Heart left ventricle (tissue), 16 donors: ENCODE measurements around the gene BRPF1. TPM values are rescaled to one million over a fixed set of nuclear protein-coding genes. Genes with fewer than 3 reads are reported as not detected.

Experiments
- ATAC-seq, 4 donors: fragments of 200-7000 bp; cut with Tn5 transposase; one replicate each; pipeline ENCODE4 v1.9.1; 2020 to 2022; ENCODE audit warnings: moderate library complexity in 4 of 4, mild to moderate bottlenecking in 3 of 4, moderate number of reproducible peaks in 1 of 4
- DNase-seq, 5 donors: peaks; one replicate each; pipeline ENCODE4 v3.0.0-alpha.2; 2020
- H3K27ac ChIP-seq, 12 donors: fragments of 200-600 bp; sonication (generic) in 4 of 12; one replicate each; pipeline versions ENCODE4 v1.5.0 to v1.8.0; 2016 to 2022; ENCODE audit warnings: mild to moderate bottlenecking in 2 of 12
- H3K27me3 ChIP-seq, 9 donors: fragments of 200-600 bp; sonication (generic) in 2 of 9; one replicate each; pipeline versions ENCODE4 v1.5.1 to v1.8.0; 2016 to 2022; ENCODE audit warnings: mild to moderate bottlenecking in 3 of 9
- H3K36me3 ChIP-seq, 9 donors: fragments of 200-600 bp; sonication (generic) in 2 of 9; one replicate each; pipeline versions ENCODE4 v1.5.0 to v1.8.0; 2018 to 2022; ENCODE audit warnings: mild to moderate bottlenecking in 2 of 9
- H3K4me1 ChIP-seq, 12 donors: fragments of 200-600 bp; sonication (generic) in 4 of 12; one replicate each; pipeline versions ENCODE4 v1.5.0 to v1.8.0; 2016 to 2022; ENCODE audit warnings: mild to moderate bottlenecking in 3 of 12
- H3K4me3 ChIP-seq, 12 donors: fragments of 200-600 bp; sonication (generic) in 4 of 12; one replicate each; pipeline versions ENCODE4 v1.5.0 to v1.8.0; 2017 to 2022; ENCODE audit warnings: mild to moderate bottlenecking in 9 of 12, moderate library complexity in 4 of 12
- H3K9me3 ChIP-seq, 12 donors: fragments of 200-600 bp; sonication (generic) in 4 of 12; one replicate each; pipeline versions ENCODE4 v1.5.0 to v1.8.0; 2016 to 2022; ENCODE audit warnings: mild to moderate bottlenecking in 1 of 12
- POLR2A ChIP-seq, 2 donors: fragments of 450-650 bp; IDR thresholded peaks; one replicate each; pipeline ENCODE4 v1.6.1; 2017; ENCODE audit warnings: antibody characterized with exemption in 2 of 2, mild to moderate bottlenecking in 2 of 2, moderate library complexity in 2 of 2
- WGBS, 4 donors: extraction: QIAGEN DNeasy Blood & Tissue Kit in 2 of 4; methylation state at CpG; one replicate each; pipeline versions ENCODE4 v1.1.5 to v1.1.7; 2013 to 2018; 5-methylcytosine and 5-hydroxymethylcytosine counted together
- intact Hi-C, 10 donors: fragments of 100-400 bp; cut with DNase I; formaldehyde crosslinking; loops; one replicate each; pipeline versions ENCODE4 v1.11.1 to v1.14.2; 2022
- polyA plus RNA-seq, 2 donors: library from polyadenylated mRNA; stranded (reverse); fragments of 200-250 nt; gene quantifications; one replicate each; pipeline ENCODE4 v1.2.3, GENCODE V29; 2013
- total RNA-seq, 9 donors: library from RNA; depleted of rRNA in 2 of 9; stranded (reverse); fragments of >200 nt in 2 of 9; fragmentation: NEBNext Ultra II Directional in 3 of 9; extraction: Animal tissue kit (Norgen Biotek cat#: 25700) in 3 of 9; gene quantifications; one replicate each; pipeline versions ENCODE4 v1.1.0 to v1.2.4, GENCODE V29; 2016 to 2023
- TF ChIP-seq, protein P1 (sequence below), 12 donors: fragments of 200-600 bp; sonication (generic) in 4 of 12; IDR thresholded peaks; one replicate each; pipeline versions ENCODE4 v1.5.0 to v1.8.0; 2018 to 2022; ENCODE audit warnings: antibody characterized with exemption in 12 of 12, mild to moderate bottlenecking in 5 of 12
- donor health status: ischemic (EF 13 %, LVEDD 7.1; RV severe dilation, severe dysfunction).
- donor health status: healthy with polysubstance abuse.
- donor health status: DM: no; HTN: yes; CAD: no.
- donor health status: DM: no; HTN: no; CAD: no.
- donor health status: ischemic (EF 25% LVEDD 6.9; RV normal size, moderate dysfunction).
- donor health status: ischemic (EF 25% LVEDD 5.7; RV mildly dilated, moderate dysfunction).
- donor health status: healthy.
- donor health status: DM: yes; HTN: yes; CAD: no.
- donor health status: ischemic (EF 35%, LVEDD 5.7; RV mildly dilated, moderate dysfunction).
- donor health status: nonischemic (EF 11% LVEDD 7.7; RV severe dilation, severe dysfunction).
- donor health status: DM: yes; HTN: yes; CAD: no.
- donor health status: PGD.
- donor health status: ischemic (EF 29% LVEDD 5.4; RV normal size, mild dysfunction).
- donor health status: nonischemic (EF 23%, LVEDD 6.1; RV moderate dilation, normal function).

The BRPF1 gene
- total and polyA plus RNA-seq, 11 donors = 5.5 to 17.8 (median 10.6) TPM

DNA sequence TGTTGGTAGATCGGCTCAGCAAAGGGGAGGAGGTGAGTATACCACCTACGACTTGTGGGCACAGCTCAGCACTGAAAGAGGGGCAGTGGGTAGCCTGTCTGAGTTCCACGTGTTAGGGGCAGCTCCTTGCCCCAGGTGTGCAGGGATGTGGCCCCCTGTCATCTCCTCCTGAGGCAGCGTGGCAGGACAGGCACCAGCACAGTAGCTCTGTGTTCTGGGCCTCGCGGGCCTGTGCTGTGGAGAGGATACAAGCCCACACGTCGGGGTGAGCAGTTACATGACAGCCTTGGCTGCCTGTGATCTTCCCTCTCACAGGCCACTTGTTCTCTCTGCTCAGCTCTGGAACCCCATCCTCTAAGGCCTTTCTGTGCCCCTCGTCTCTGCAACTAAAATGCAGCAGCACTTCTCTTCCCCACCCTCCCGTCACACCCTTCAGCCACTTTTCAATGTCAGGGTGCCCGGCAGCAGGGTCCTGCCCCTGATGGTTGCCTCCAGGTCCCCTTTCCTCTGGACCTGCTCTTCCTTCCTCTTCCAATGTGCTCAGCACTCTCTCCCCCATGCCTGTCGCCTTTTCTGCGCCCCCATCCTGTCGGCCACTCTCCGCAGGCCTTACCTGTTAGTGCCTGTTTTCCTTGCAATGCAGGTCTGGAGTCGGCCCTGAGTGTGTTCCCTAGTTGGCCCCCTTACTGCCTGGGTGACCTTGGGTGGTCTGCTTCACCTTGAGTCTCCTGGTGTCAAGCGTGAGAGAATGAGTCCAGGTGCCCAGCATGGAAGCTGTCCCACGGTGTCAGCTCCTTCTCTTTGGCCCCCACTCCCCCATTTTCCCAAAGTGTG, 46.1 kb upstream of the BRPF1 start:
- WGBS, 4 donors = 89 to 91% (median 90%) methylated on average over 15 to 18 of the region's 18 CpGs
- no peak for DNase-seq
- no peaks in the 10 kb centered on the region for H3K27me3 ChIP-seq
- H3K4me1 ChIP-seq = peaks cover 0 to 12% (median 1%) of the 10 kb centered on the region in 12 donors
- no peak overlapping the region for H3K4me3 ChIP-seq
- H3K36me3 ChIP-seq = peaks cover 2 to 100% (median 100%) of the 10 kb centered on the region in 9 donors
- intact Hi-C loops = no loop called here
- H3K9me3 ChIP-seq = no peaks in the 10 kb centered on the region
- no peak for ATAC-seq
- TF ChIP-seq, protein P1, sequence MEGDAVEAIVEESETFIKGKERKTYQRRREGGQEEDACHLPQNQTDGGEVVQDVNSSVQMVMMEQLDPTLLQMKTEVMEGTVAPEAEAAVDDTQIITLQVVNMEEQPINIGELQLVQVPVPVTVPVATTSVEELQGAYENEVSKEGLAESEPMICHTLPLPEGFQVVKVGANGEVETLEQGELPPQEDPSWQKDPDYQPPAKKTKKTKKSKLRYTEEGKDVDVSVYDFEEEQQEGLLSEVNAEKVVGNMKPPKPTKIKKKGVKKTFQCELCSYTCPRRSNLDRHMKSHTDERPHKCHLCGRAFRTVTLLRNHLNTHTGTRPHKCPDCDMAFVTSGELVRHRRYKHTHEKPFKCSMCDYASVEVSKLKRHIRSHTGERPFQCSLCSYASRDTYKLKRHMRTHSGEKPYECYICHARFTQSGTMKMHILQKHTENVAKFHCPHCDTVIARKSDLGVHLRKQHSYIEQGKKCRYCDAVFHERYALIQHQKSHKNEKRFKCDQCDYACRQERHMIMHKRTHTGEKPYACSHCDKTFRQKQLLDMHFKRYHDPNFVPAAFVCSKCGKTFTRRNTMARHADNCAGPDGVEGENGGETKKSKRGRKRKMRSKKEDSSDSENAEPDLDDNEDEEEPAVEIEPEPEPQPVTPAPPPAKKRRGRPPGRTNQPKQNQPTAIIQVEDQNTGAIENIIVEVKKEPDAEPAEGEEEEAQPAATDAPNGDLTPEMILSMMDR (IDR thresholded peaks at IDR 0.05) = no peak
- no peak for TF ChIP-seq POLR2A (IDR thresholded peaks at IDR 0.05)
- H3K27ac ChIP-seq = no peak overlapping the region

DNA sequence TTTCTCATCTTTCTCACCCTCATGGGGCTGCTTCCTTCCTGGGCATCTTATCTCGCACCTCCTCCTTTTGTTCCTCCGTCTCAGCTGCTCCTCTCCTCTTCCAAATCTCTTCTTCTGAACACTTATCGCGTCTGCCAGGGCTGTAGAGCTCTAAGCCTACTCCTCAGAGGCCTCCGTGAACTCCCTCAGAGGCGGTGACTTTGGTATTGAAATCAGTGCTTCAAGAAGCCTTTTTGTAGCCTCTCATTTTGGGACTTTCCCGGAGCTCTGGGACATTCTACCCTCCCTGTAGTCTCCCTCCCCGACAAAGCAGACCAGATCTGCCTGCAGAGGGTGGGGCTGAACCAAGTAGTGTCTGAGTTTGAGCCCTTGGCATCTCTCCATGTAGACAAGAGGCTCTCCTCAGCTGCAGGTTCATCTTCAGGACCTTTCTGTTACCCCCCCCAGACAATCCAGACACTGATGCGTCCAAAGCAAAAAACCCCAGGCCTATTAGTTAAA, 45.4 kb upstream of the BRPF1 start:
- H3K27ac ChIP-seq = no peak overlapping the region
- H3K9me3 ChIP-seq = no peaks in the 10 kb centered on the region
- intact Hi-C loops = no loop called here
- ATAC-seq = no peak
- H3K36me3 ChIP-seq = peaks cover 2 to 100% (median 99%) of the 10 kb centered on the region in 9 donors
- no peak overlapping the region for H3K4me3 ChIP-seq
- 84 to 93% (median 89%) methylated on average over 9 of the region's 9 CpGs for WGBS, 4 donors
- no peaks in the 10 kb centered on the region for H3K27me3 ChIP-seq
- TF ChIP-seq, protein P1 (IDR thresholded peaks at IDR 0.05) = no peak
- no peak for TF ChIP-seq POLR2A (IDR thresholded peaks at IDR 0.05)
- peaks cover 0 to 15% (median 3%) of the 10 kb centered on the region in 12 donors for H3K4me1 ChIP-seq
- DNase-seq = no peak

- Histone ChIP-seq H3K27me3 (no peaks in the 10 kb centered on the region), H3K9me3 (no peaks in the 10 kb centered on the region), H3K4me1 (peaks cover 0 to 15% (median 3%) of the 10 kb centered on the region in 12 donors), H3K27ac (no peak overlapping the region), H3K4me3 (no peak overlapping the region), H3K36me3 (peaks cover 2 to 100% (median 99%) of the 10 kb centered on the region in 9 donors)
- TF ChIP-seq, protein P1 (IDR thresholded peaks at IDR 0.05) = no peak
- no peak for TF ChIP-seq POLR2A (IDR thresholded peaks at IDR 0.05)
- ATAC-seq (no peak), DNase-seq (no peak)
- WGBS, 4 donors = 94 to 100% (median 95%) methylated on average over 3 of the region's 3 CpGs
- intact Hi-C loops = no loop called here
These were observed 44.8 kb upstream of the BRPF1 start for GRCh38 chr3:9686703-9687102.

GRCh38 chr3:9687514-9687913, 44.0 kb upstream of the BRPF1 start:
- DNase-seq (no peak), ATAC-seq (no peak)
- WGBS, 4 donors = 88 to 97% (median 91%) methylated on average over 7 of the region's 7 CpGs
- Histone ChIP-seq H3K9me3 (no peaks in the 10 kb centered on the region), H3K4me1 (peaks cover 0 to 15% (median 0%) of the 10 kb centered on the region in 12 donors), H3K27me3 (no peaks in the 10 kb centered on the region), H3K27ac (no peak overlapping the region), H3K36me3 (peaks cover 2 to 100% (median 100%) of the 10 kb centered on the region in 9 donors), H3K4me3 (no peak overlapping the region)
- TF ChIP-seq, protein P1 (IDR thresholded peaks at IDR 0.05) = no peak
- no peak for TF ChIP-seq POLR2A (IDR thresholded peaks at IDR 0.05)
- intact Hi-C loops = no loop called here
